ENCODE results near the gene SOS1. TPM values are rescaled to one million over a fixed set of nuclear protein-coding genes. Genes with fewer than 3 reads are reported as not detected.
A peak's percentile ranks its signal among the peaks of the same experiment; 100 is the strongest.

The SOS1 gene
- total and polyA plus RNA-seq, 4 donors: 3.9 to 97.6 (median 14.6) TPM

DNA sequence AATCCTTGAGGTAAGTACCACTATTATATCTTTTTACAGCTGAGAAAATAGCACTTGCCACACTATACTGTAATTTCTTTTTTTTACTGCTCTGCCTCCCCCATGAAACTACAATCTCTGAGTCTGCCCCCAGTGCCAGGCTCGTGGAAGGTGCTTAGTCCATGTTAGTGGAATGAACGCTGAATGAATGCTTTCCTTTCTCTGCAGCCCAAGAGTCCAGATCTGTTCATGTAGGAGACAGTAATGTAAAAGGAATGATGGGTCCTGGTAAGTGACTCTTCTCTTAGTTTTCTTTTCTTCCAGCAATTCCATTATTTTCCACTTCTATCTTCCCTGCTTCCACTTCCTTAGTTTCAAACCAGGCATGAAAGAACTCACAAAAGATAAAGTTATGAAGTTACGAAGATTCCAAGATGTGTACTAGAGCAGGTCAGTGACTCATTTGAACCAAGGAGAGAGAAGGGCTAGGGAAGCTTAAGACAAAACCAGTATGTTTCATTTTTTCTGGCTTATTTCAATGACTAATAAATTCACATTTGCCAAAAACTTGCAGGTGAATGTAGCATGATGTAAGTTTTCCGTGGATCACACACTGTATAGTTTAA is 185.2 kb downstream of the SOS1 start:
- H3K36me3 ChIP-seq (ENCODE audit: control insufficient read depth in 4 of 4, insufficient read depth in 4 of 4, low read length in 4 of 4): peaks cover 0 to 5% (median under 1%) of the 10 kb centered on the region in 4 donors
- no peaks in the 10 kb centered on the region for H3K27me3 ChIP-seq (ENCODE audit: control insufficient read depth in 3 of 3, insufficient read depth in 3 of 3, low read length in 2 of 3)
- ATAC-seq (ENCODE audit: insufficient read depth, low FRiP score) (no peak), DNase-seq (no peak)
- TF ChIP-seq, protein P1, sequence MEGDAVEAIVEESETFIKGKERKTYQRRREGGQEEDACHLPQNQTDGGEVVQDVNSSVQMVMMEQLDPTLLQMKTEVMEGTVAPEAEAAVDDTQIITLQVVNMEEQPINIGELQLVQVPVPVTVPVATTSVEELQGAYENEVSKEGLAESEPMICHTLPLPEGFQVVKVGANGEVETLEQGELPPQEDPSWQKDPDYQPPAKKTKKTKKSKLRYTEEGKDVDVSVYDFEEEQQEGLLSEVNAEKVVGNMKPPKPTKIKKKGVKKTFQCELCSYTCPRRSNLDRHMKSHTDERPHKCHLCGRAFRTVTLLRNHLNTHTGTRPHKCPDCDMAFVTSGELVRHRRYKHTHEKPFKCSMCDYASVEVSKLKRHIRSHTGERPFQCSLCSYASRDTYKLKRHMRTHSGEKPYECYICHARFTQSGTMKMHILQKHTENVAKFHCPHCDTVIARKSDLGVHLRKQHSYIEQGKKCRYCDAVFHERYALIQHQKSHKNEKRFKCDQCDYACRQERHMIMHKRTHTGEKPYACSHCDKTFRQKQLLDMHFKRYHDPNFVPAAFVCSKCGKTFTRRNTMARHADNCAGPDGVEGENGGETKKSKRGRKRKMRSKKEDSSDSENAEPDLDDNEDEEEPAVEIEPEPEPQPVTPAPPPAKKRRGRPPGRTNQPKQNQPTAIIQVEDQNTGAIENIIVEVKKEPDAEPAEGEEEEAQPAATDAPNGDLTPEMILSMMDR (IDR thresholded peaks at IDR 0.05; ENCODE audit: control extremely low read depth, extremely low read depth): no peak
- H3K4me3 ChIP-seq: no peak overlapping the region
- no peaks in the 10 kb centered on the region for H3K9me3 ChIP-seq (ENCODE audit: control insufficient read depth in 4 of 4, insufficient read depth in 3 of 4, low read length in 3 of 4)
- no peak overlapping the region for H3K27ac ChIP-seq (ENCODE audit: low read depth in 1 of 2, low read length in 1 of 2)
- H3K4me1 ChIP-seq (ENCODE audit: control insufficient read depth in 5 of 5, insufficient read depth in 5 of 5, low read length in 5 of 5): peaks cover 0 to 3% (median 0%) of the 10 kb centered on the region in 5 donors
- no peak overlapping the region for H3K9ac ChIP-seq (ENCODE audit: insufficient read depth in 1 of 2, low read length in 2 of 2)
- 90 to 91% methylated on average over 4 of the region's 4 CpGs for WGBS, 2 donors

DNA sequence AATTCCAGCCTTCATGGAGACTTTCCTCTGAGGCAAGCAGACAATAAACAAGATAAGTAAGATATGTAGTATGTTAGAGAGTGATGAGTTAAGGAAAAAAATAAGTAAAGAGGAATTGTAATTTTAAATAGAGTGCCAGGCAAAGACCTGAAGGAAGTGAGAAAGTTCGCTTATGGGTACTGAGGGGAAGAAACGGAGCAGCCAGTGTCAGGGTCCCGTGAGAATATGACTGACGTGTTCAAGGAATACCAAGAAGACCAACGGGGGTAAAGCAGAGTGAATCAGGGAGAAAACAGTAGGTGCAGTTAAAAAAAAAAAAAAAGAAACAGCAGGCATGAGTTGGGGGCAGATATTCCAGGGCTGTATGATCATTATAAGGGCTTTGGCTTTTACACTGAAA is 186.1 kb downstream of the SOS1 start:
- Histone ChIP-seq H3K4me3 (no peak overlapping the region), H3K9me3 (ENCODE audit: control insufficient read depth in 4 of 4, insufficient read depth in 3 of 4, low read length in 3 of 4) (no peaks in the 10 kb centered on the region), H3K27me3 (ENCODE audit: control insufficient read depth in 3 of 3, insufficient read depth in 3 of 3, low read length in 2 of 3) (no peaks in the 10 kb centered on the region), H3K36me3 (ENCODE audit: control insufficient read depth in 4 of 4, insufficient read depth in 4 of 4, low read length in 4 of 4) (peaks cover 0 to 5% (median under 1%) of the 10 kb centered on the region in 4 donors), H3K4me1 (ENCODE audit: control insufficient read depth in 5 of 5, insufficient read depth in 5 of 5, low read length in 5 of 5) (peaks cover 0 to 3% (median 0%) of the 10 kb centered on the region in 5 donors), H3K9ac (ENCODE audit: insufficient read depth in 1 of 2, low read length in 2 of 2) (no peak overlapping the region), H3K27ac (ENCODE audit: low read depth in 1 of 2, low read length in 1 of 2) (no peak overlapping the region)
- DNase-seq: no peak
- no peak for ATAC-seq (ENCODE audit: insufficient read depth, low FRiP score)
- 78 to 85% methylated on average over 5 of the region's 5 CpGs for WGBS, 2 donors
- TF ChIP-seq, protein P1 (IDR thresholded peaks at IDR 0.05; ENCODE audit: control extremely low read depth, extremely low read depth): no peak

DNA sequence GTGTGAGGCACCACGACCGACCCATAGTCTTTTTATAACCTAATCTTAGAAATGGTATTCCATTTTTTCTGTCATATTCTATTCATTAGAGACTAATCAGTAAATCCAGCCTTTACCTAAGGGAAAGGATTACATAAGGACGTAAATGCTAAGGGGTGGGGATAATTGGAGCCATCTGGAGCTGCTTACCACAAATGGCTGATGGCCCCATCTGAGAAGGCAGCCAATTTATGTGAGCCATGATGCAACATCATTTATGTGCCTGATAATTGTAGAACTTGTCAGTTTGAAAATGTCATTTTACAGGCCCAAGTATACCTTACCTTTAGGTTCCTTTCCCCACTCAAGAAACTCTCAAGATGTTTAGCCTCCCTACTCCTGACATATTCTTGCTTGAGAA is 187.2 kb downstream of the SOS1 start:
- peak in 1 of 3 donors; percentile 38 for DNase-seq

More for the DNA sequence above, 187.2 kb downstream of the SOS1 start:
- no peak for ATAC-seq (ENCODE audit: insufficient read depth, low FRiP score)
- 92 to 99% methylated on average over 3 of the region's 3 CpGs for WGBS, 2 donors
- Histone ChIP-seq H3K27ac (ENCODE audit: low read depth in 1 of 2, low read length in 1 of 2) (no peak overlapping the region), H3K4me1 (ENCODE audit: control insufficient read depth in 5 of 5, insufficient read depth in 5 of 5, low read length in 5 of 5) (peaks cover 0 to 3% (median 0%) of the 10 kb centered on the region in 5 donors), H3K27me3 (ENCODE audit: control insufficient read depth in 3 of 3, insufficient read depth in 3 of 3, low read length in 2 of 3) (no peaks in the 10 kb centered on the region), H3K9ac (ENCODE audit: insufficient read depth in 1 of 2, low read length in 2 of 2) (no peak overlapping the region), H3K9me3 (ENCODE audit: control insufficient read depth in 4 of 4, insufficient read depth in 3 of 4, low read length in 3 of 4) (no peaks in the 10 kb centered on the region), H3K36me3 (ENCODE audit: control insufficient read depth in 4 of 4, insufficient read depth in 4 of 4, low read length in 4 of 4) (peaks cover 0 to 5% (median under 1%) of the 10 kb centered on the region in 4 donors), H3K4me3 (no peak overlapping the region)
- TF ChIP-seq, protein P1 (IDR thresholded peaks at IDR 0.05; ENCODE audit: control extremely low read depth, extremely low read depth): no peak
